ENCODE data around the gene PRKAG2.

- no peak for TF ChIP-seq FOXP2 (optimal IDR thresholded peaks at IDR 0.05; ENCODE audit: control extremely low read depth, extremely low read length, insufficient read depth)
- TF ChIP-seq POLR2AphosphoS5 (IDR thresholded peaks at IDR 0.05; ENCODE audit: borderline replicate concordance, low read depth, low read length) = no peak
- no peak for TF ChIP-seq EZH2 (IDR thresholded peaks at IDR 0.05)
Observed at GRCh38 chr7:151720280-151720679, 156.6 kb downstream of the PRKAG2 start.

All from SK-N-MC (cell line).